Measurements from ENCODE around the gene SYPL2.

SYPL2 gene

GRCh38 chr1:109492779-109493178, 26.4 kb downstream of the SYPL2 start:
- Mint-ChIP-seq H3K36me3 (ENCODE audit: low read depth) (peaks cover 29% of the 10 kb centered on the region), H3K27me3 (ENCODE audit: low read depth) (no peaks in the 10 kb centered on the region), H3K4me3 (peak overlapping the region; percentile 17), H3K27ac (no peak overlapping the region), H3K4me1 (ENCODE audit: low read depth) (peaks cover 28% of the 10 kb centered on the region), H3K9me3 (no peaks in the 10 kb centered on the region)

GRCh38 chr1:109493227-109493626, 26.9 kb downstream of the SYPL2 start:
- no peak overlapping the region for H3K27ac Mint-ChIP-seq
- H3K4me1 Mint-ChIP-seq (ENCODE audit: low read depth): peaks cover 29% of the 10 kb centered on the region
- no peaks in the 10 kb centered on the region for H3K27me3 Mint-ChIP-seq (ENCODE audit: low read depth)
- peak overlapping the region; percentile 25 for H3K4me3 Mint-ChIP-seq
- H3K9me3 Mint-ChIP-seq: no peaks in the 10 kb centered on the region
- H3K36me3 Mint-ChIP-seq (ENCODE audit: low read depth): peaks cover 25% of the 10 kb centered on the region

- Mint-ChIP-seq H3K27ac (peak within 1 kb of the TSS; percentile 88), H3K27me3 (ENCODE audit: low read depth) (no peaks in the 10 kb centered on the region), H3K9me3 (no peaks in the 10 kb centered on the region), H3K36me3 (ENCODE audit: low read depth) (peaks cover 27% of the 10 kb centered on the region), H3K4me1 (ENCODE audit: low read depth) (peaks cover 33% of the 10 kb centered on the region), H3K4me3 (peak within 1 kb of the TSS; percentile 96)
These were observed 27.6 kb downstream of the SYPL2 start, which contains the start of gene CYB561D1 for GRCh38 chr1:109493805-109494539. TSS of gene CYB561D1 (plus strand) at chr1:109494094. CDS start at chr1:109494140, 46 bp downstream.

- H3K36me3 Mint-ChIP-seq (ENCODE audit: low read depth): peaks cover 27% of the 10 kb centered on the region
- H3K27ac Mint-ChIP-seq: no peak overlapping the region
- H3K4me1 Mint-ChIP-seq (ENCODE audit: low read depth): peaks cover 42% of the 10 kb centered on the region
- H3K27me3 Mint-ChIP-seq (ENCODE audit: low read depth): no peaks in the 10 kb centered on the region
- H3K4me3 Mint-ChIP-seq: peak overlapping the region; percentile 33
- no peaks in the 10 kb centered on the region for H3K9me3 Mint-ChIP-seq
These were observed 29.4 kb downstream of the SYPL2 start for GRCh38 chr1:109495738-109496137.

GRCh38 chr1:109497449-109498160, 31.3 kb downstream of the SYPL2 start:
- no peaks in the 10 kb centered on the region for H3K27me3 Mint-ChIP-seq (ENCODE audit: low read depth)
- peaks cover 54% of the 10 kb centered on the region for H3K4me1 Mint-ChIP-seq (ENCODE audit: low read depth)
- peaks cover 32% of the 10 kb centered on the region for H3K36me3 Mint-ChIP-seq (ENCODE audit: low read depth)
- no peaks in the 10 kb centered on the region for H3K9me3 Mint-ChIP-seq
- no peak overlapping the region for H3K4me3 Mint-ChIP-seq
- H3K27ac Mint-ChIP-seq: no peak overlapping the region

GRCh38 chr1:109498161-109498801, 31.9 kb downstream of the SYPL2 start:
- Mint-ChIP-seq H3K4me3 (no peak overlapping the region), H3K27ac (no peak overlapping the region), H3K9me3 (no peaks in the 10 kb centered on the region), H3K27me3 (ENCODE audit: low read depth) (no peaks in the 10 kb centered on the region), H3K36me3 (ENCODE audit: low read depth) (peaks cover 37% of the 10 kb centered on the region), H3K4me1 (ENCODE audit: low read depth) (peaks cover 58% of the 10 kb centered on the region)

GRCh38 chr1:109499081-109499480, 32.7 kb downstream of the SYPL2 start:
- H3K9me3 Mint-ChIP-seq: no peaks in the 10 kb centered on the region
- peaks cover 62% of the 10 kb centered on the region for H3K4me1 Mint-ChIP-seq (ENCODE audit: low read depth)
- H3K27me3 Mint-ChIP-seq (ENCODE audit: low read depth): no peaks in the 10 kb centered on the region
- H3K36me3 Mint-ChIP-seq (ENCODE audit: low read depth): peaks cover 39% of the 10 kb centered on the region
- no peak overlapping the region for H3K4me3 Mint-ChIP-seq
- H3K27ac Mint-ChIP-seq: no peak overlapping the region

GRCh38 chr1:109499661-109500536, 33.6 kb downstream of the SYPL2 start:
- Mint-ChIP-seq H3K4me1 (ENCODE audit: low read depth) (peaks cover 58% of the 10 kb centered on the region), H3K27me3 (ENCODE audit: low read depth) (no peaks in the 10 kb centered on the region), H3K27ac (no peak overlapping the region), H3K4me3 (no peak overlapping the region), H3K36me3 (ENCODE audit: low read depth) (peaks cover 40% of the 10 kb centered on the region), H3K9me3 (no peaks in the 10 kb centered on the region)

- Mint-ChIP-seq H3K4me3 (peak overlapping the region; percentile 21), H3K36me3 (ENCODE audit: low read depth) (peaks cover 35% of the 10 kb centered on the region), H3K4me1 (ENCODE audit: low read depth) (peaks cover 49% of the 10 kb centered on the region), H3K27me3 (ENCODE audit: low read depth) (no peaks in the 10 kb centered on the region), H3K9me3 (no peaks in the 10 kb centered on the region), H3K27ac (no peak overlapping the region)
These were observed 34.6 kb downstream of the SYPL2 start for GRCh38 chr1:109500941-109501381.

- H3K4me3 Mint-ChIP-seq: peak overlapping the region; percentile 66
- H3K4me1 Mint-ChIP-seq (ENCODE audit: low read depth): peaks cover 41% of the 10 kb centered on the region
- peaks cover 27% of the 10 kb centered on the region for H3K36me3 Mint-ChIP-seq (ENCODE audit: low read depth)
- no peaks in the 10 kb centered on the region for H3K27me3 Mint-ChIP-seq (ENCODE audit: low read depth)
- H3K27ac Mint-ChIP-seq: peak overlapping the region; percentile 85
- H3K9me3 Mint-ChIP-seq: no peaks in the 10 kb centered on the region
These were observed 35.5 kb downstream of the SYPL2 start for GRCh38 chr1:109501644-109502363.

- peaks cover 24% of the 10 kb centered on the region for H3K36me3 Mint-ChIP-seq (ENCODE audit: low read depth)
- H3K4me3 Mint-ChIP-seq: peak overlapping the region; percentile 66
- peak overlapping the region; percentile 85 for H3K27ac Mint-ChIP-seq
- H3K9me3 Mint-ChIP-seq: no peaks in the 10 kb centered on the region
- H3K4me1 Mint-ChIP-seq (ENCODE audit: low read depth): peaks cover 41% of the 10 kb centered on the region
- H3K27me3 Mint-ChIP-seq (ENCODE audit: low read depth): peaks cover 5% of the 10 kb centered on the region
These were observed 36.1 kb downstream of the SYPL2 start for GRCh38 chr1:109502364-109502851.

GRCh38 chr1:109503935-109504334, 37.6 kb downstream of the SYPL2 start:
- Mint-ChIP-seq H3K9me3 (no peaks in the 10 kb centered on the region), H3K36me3 (ENCODE audit: low read depth) (peaks cover 18% of the 10 kb centered on the region), H3K27me3 (ENCODE audit: low read depth) (peaks cover 17% of the 10 kb centered on the region), H3K27ac (no peak overlapping the region), H3K4me1 (ENCODE audit: low read depth) (peaks cover 46% of the 10 kb centered on the region), H3K4me3 (peak overlapping the region; percentile 21)

GRCh38 chr1:109504974-109505373, 38.6 kb downstream of the SYPL2 start:
- Mint-ChIP-seq H3K27ac (no peak overlapping the region), H3K9me3 (no peaks in the 10 kb centered on the region), H3K36me3 (ENCODE audit: low read depth) (peaks cover 16% of the 10 kb centered on the region), H3K27me3 (ENCODE audit: low read depth) (peaks cover 24% of the 10 kb centered on the region), H3K4me1 (ENCODE audit: low read depth) (peaks cover 47% of the 10 kb centered on the region), H3K4me3 (no peak overlapping the region)

Data from T-helper 1 cell treated with Interleukin-12 subunit alpha and Interleukin-12 subunit beta and Interleukin-4 antibody, amounts not matched to agents 30 μg/mL and 1 μg/mL, for 36 hours (primary cell).